Measurements from ENCODE around the gene C1QTNF5. TPM values are rescaled to one million over a fixed set of nuclear protein-coding genes. Genes with fewer than 3 reads are reported as not detected.

C1QTNF5 gene
- total RNA-seq, 1 donor from 2014 or later: 127 TPM

- no peak for DNase-seq
Measured at GRCh38 chr11:119290894-119291497, 49.7 kb downstream of the C1QTNF5 start.

Other genes with a start within 250 kb of the C1QTNF5 start
- gene DPAGT1, start 239.0 kb downstream of the C1QTNF5 start, total RNA-seq: 21.3 and 50.6 TPM in 2 replicates
- gene C2CD2L, start 233.5 kb downstream of the C1QTNF5 start, total RNA-seq: 2.2 and 5.6 TPM in 2 replicates
- 14.8 and 19.2 TPM in 2 replicates for gene HINFP, start 219.3 kb downstream of the C1QTNF5 start, total RNA-seq
- 0.05 and 0.17 TPM in 2 replicates for gene ABCG4, start 191.8 kb downstream of the C1QTNF5 start, total RNA-seq
- 18.4 and 22.0 TPM in 2 replicates for gene NLRX1, start 172.2 kb downstream of the C1QTNF5 start, total RNA-seq
- not detected in 2 replicates for gene NHERF4, start 155.4 kb downstream of the C1QTNF5 start, total RNA-seq
- 13.8 and 22.8 TPM in 2 replicates for gene CBL, start 134.5 kb downstream of the C1QTNF5 start, total RNA-seq
- gene MCAM, start 23.8 kb downstream of the C1QTNF5 start, total RNA-seq: 1,172 and 1,718 TPM in 2 replicates
- gene RNF26, start 6.4 kb downstream of the C1QTNF5 start, total RNA-seq: 3.2 and 16.8 TPM in 2 replicates
- not detected in 2 replicates for gene MFRP, start 5.8 kb upstream of the C1QTNF5 start, total RNA-seq
- 0.33 and 1.2 TPM in 2 replicates for gene USP2, start 40.8 kb upstream of the C1QTNF5 start, total RNA-seq
- 0.28 and 1.0 TPM in 2 replicates for gene THY1, start 82.3 kb upstream of the C1QTNF5 start, total RNA-seq